ENCODE results near the gene DDX1. TPM values are rescaled to one million over a fixed set of nuclear protein-coding genes. Genes with fewer than 3 reads are reported as not detected.

Gene DDX1
- total RNA-seq, 1 experiment from 2014 or later = 106 TPM

GRCh38 chr2:15568874-15569273 is 22.8 kb upstream of the DDX1 start:
- Mint-ChIP-seq H3K4me1 (ENCODE audit: low read depth, unreplicated experiment) (no peaks in the 10 kb centered on the region), H3K9me3 (ENCODE audit: low read depth, unreplicated experiment) (no peaks in the 10 kb centered on the region)
- CTCF ChIA-PET = interaction anchor here (0.7 kb wide), 1 partner anchor 1141 kb away, joined by 3 read pairs; no protein-coding TSS in a partner anchor

GRCh38 chr2:15570104-15570503 is 21.6 kb upstream of the DDX1 start:
- DNase-seq = no peak
- no peak overlapping the region for H3K4me3 Mint-ChIP-seq (ENCODE audit: low read depth, unreplicated experiment)
- BruUV-seq (replicated peaks) = no TSS peak
- H3K9me3 Mint-ChIP-seq (ENCODE audit: low read depth, unreplicated experiment) = no peaks in the 10 kb centered on the region
- intact Hi-C loops (cut with micrococcal nuclease; ENCODE audit: unreplicated experiment) = no loop called here
- H3K27me3 Mint-ChIP-seq (ENCODE audit: unreplicated experiment) = no peaks in the 10 kb centered on the region
- no peak for TF ChIP-seq CTCF (IDR thresholded peaks at IDR 0.05; ENCODE audit: unreplicated experiment)
- CTCF ChIA-PET = no interaction called here
- H3K36me3 Mint-ChIP-seq (ENCODE audit: insufficient read depth, unreplicated experiment) = no peaks in the 10 kb centered on the region
- no peaks in the 10 kb centered on the region for H3K4me1 Mint-ChIP-seq (ENCODE audit: low read depth, unreplicated experiment)
- H3K27ac Mint-ChIP-seq (ENCODE audit: unreplicated experiment) = no peak overlapping the region

More at GRCh38 chr2:15568874-15569273, 22.8 kb upstream of the DDX1 start:
- Mint-ChIP-seq H3K4me3 (ENCODE audit: low read depth, unreplicated experiment) (no peak overlapping the region), H3K27ac (ENCODE audit: unreplicated experiment) (no peak overlapping the region), H3K36me3 (ENCODE audit: insufficient read depth, unreplicated experiment) (no peaks in the 10 kb centered on the region), H3K27me3 (ENCODE audit: unreplicated experiment) (no peaks in the 10 kb centered on the region)
- BruUV-seq (replicated peaks) = no TSS peak
- DNase-seq = no peak
- intact Hi-C loops (cut with micrococcal nuclease; ENCODE audit: unreplicated experiment) = no loop called here
- TF ChIP-seq CTCF (IDR thresholded peaks at IDR 0.05; ENCODE audit: unreplicated experiment) = no peak

- DNase-seq = no peak
- CTCF ChIA-PET = no interaction called here
- no peak for TF ChIP-seq CTCF (IDR thresholded peaks at IDR 0.05; ENCODE audit: unreplicated experiment)
- no peaks in the 10 kb centered on the region for H3K36me3 Mint-ChIP-seq (ENCODE audit: insufficient read depth, unreplicated experiment)
- intact Hi-C loops (cut with micrococcal nuclease; ENCODE audit: unreplicated experiment) = no loop called here
- no peaks in the 10 kb centered on the region for H3K27me3 Mint-ChIP-seq (ENCODE audit: unreplicated experiment)
- H3K4me3 Mint-ChIP-seq (ENCODE audit: low read depth, unreplicated experiment) = no peak overlapping the region
- no peaks in the 10 kb centered on the region for H3K4me1 Mint-ChIP-seq (ENCODE audit: low read depth, unreplicated experiment)
- H3K27ac Mint-ChIP-seq (ENCODE audit: unreplicated experiment) = no peak overlapping the region
- BruUV-seq (replicated peaks) = no TSS peak
- H3K9me3 Mint-ChIP-seq (ENCODE audit: low read depth, unreplicated experiment) = no peaks in the 10 kb centered on the region
These were observed 19.9 kb upstream of the DDX1 start for GRCh38 chr2:15571729-15572128.

- Mint-ChIP-seq H3K27ac (ENCODE audit: unreplicated experiment) (no peak overlapping the region), H3K36me3 (ENCODE audit: insufficient read depth, unreplicated experiment) (peaks cover 4% of the 10 kb centered on the region), H3K4me3 (ENCODE audit: low read depth, unreplicated experiment) (no peak overlapping the region), H3K4me1 (ENCODE audit: low read depth, unreplicated experiment) (no peaks in the 10 kb centered on the region), H3K27me3 (ENCODE audit: unreplicated experiment) (no peaks in the 10 kb centered on the region), H3K9me3 (ENCODE audit: low read depth, unreplicated experiment) (no peaks in the 10 kb centered on the region)
- peak; percentile 65 for TF ChIP-seq CTCF (IDR thresholded peaks at IDR 0.05; ENCODE audit: unreplicated experiment)
- DNase-seq = peak; percentile 93
- CTCF ChIA-PET = interaction anchor here (0.6 to 1.6 kb wide), 7 partner anchors 10 to 770 kb away, joined by 3 to 7 read pairs (median 3); partner anchors contain the start of gene NBAS
- BruUV-seq (replicated peaks) = no TSS peak
- intact Hi-C loops (cut with micrococcal nuclease; ENCODE audit: unreplicated experiment) = loop anchor here (5.0 kb wide), 1 partner anchor 945 kb away; the partner anchor contains the start of gene LRATD1
These were observed 14.5 kb upstream of the DDX1 start for GRCh38 chr2:15577071-15577735.

Data from Calu3 (cell line).